Activated CD4-positive, alpha-beta T cell treated with anti-CD3 and anti-CD28 coated beads, Interleukin-2, amount 10 ng/mL, durations not matched to agents 7 days and 5 days (primary cell): ENCODE data around the gene RPL29. TPM values are rescaled to one million over a fixed set of nuclear protein-coding genes. Genes with fewer than 3 reads are reported as not detected.

Experiments used
- total RNA-seq, 2 experiments: library from RNA; stranded (reverse); gene quantifications; one replicate each; pipeline ENCODE4 v1.2.3, GENCODE V29; 2021

RPL29 gene
- total RNA-seq, 2 experiments from 2014 or later, result 1,423 to 1,425 TPM

Other genes starting within 250 kb of the RPL29 start
- gene IQCF6, start 216.7 kb downstream of the RPL29 start, total RNA-seq, result not detected
- gene IQCF2, start 134.3 kb downstream of the RPL29 start, total RNA-seq, result not detected
- gene IQCF5, start 120.3 kb downstream of the RPL29 start, total RNA-seq, result not detected
- gene IQCF1, start 92.5 kb downstream of the RPL29 start, total RNA-seq, result not detected
- 10 to 100 TPM; 24.3 to 25.1 TPM for gene RRP9, start 54.0 kb downstream of the RPL29 start, total RNA-seq
- gene PARP3, start 53.5 kb downstream of the RPL29 start, total RNA-seq, result 10 to 100 TPM; 22.1 to 22.9 TPM
- gene GPR62, start 40.5 kb downstream of the RPL29 start, total RNA-seq, result not detected
- gene PCBP4, start 28.4 kb downstream of the RPL29 start, total RNA-seq, result 10 to 100 TPM; 21.4 to 27.2 TPM
- gene ABHD14B, start 21.8 kb downstream of the RPL29 start, total RNA-seq, result 10 to 100 TPM; 47.8 to 51.4 TPM
- gene ABHD14A, start 20.8 kb downstream of the RPL29 start, total RNA-seq, result 10 to 100 TPM; 11.5 to 16.7 TPM
- gene ACY1, start 12.4 kb downstream of the RPL29 start, total RNA-seq, result 10 to 100 TPM; 16.5 to 19.4 TPM
- 10 to 100 TPM; 38.3 to 42.0 TPM for gene DUSP7, start 60.7 kb upstream of the RPL29 start, total RNA-seq
- gene POC1A, start 158.5 kb upstream of the RPL29 start, total RNA-seq, result 10 to 100 TPM; 26.9 to 28.2 TPM
- 10 to 100 TPM; 47.5 to 58.4 TPM for gene ALAS1, start 202.3 kb upstream of the RPL29 start, total RNA-seq
- gene TLR9, start 229.8 kb upstream of the RPL29 start, total RNA-seq, result under 1 TPM; 0.55 to 0.65 TPM
- 100 to 1,000 TPM; 117 to 119 TPM for gene TWF2, start 243.3 kb upstream of the RPL29 start, total RNA-seq
- 10 to 100 TPM; 82.2 to 92.7 TPM for gene PPM1M, start 249.9 kb upstream of the RPL29 start, total RNA-seq